Activated gamma-delta T cell treated with anti-CD3 and anti-CD28 coated beads, Interleukin-2, amount 50 U/mL, for 16 hours (primary cell): ENCODE results near the gene TP63.
"Not testable (repeated sequence)": the region's sequence is repeated elsewhere in the genome, so short reads cannot be mapped to it uniquely, and the experiment has no call there.

ENCODE experiments used
- DNase-seq: peaks from one replicate; pipeline ENCODE4 v3.0.0-alpha.2; 2020; ENCODE audit warnings: low read depth

TP63 gene

GRCh38 chr3:189727158-189727557 lies 96.0 kb downstream of the TP63 start:
- no peak for DNase-seq

- DNase-seq: no peak
Observed at GRCh38 chr3:189727898-189728297, 96.7 kb downstream of the TP63 start.

- no peak for DNase-seq
Observed at GRCh38 chr3:189728915-189729314, 97.7 kb downstream of the TP63 start.

- DNase-seq: no peak
Observed at GRCh38 chr3:189734061-189734460, 102.9 kb downstream of the TP63 start.

- DNase-seq: no peak
Observed at GRCh38 chr3:189735913-189736312, 104.7 kb downstream of the TP63 start.

- no peak for DNase-seq
Observed at GRCh38 chr3:189737071-189737470, 105.9 kb downstream of the TP63 start.

- DNase-seq: no peak
Observed at GRCh38 chr3:189737619-189738018, 106.4 kb downstream of the TP63 start.

GRCh38 chr3:189739378-189739777 lies 108.2 kb downstream of the TP63 start:
- DNase-seq: no peak

GRCh38 chr3:189740156-189740555 lies 109.0 kb downstream of the TP63 start:
- DNase-seq: no peak

- no peak for DNase-seq
Observed at GRCh38 chr3:189744235-189744634, 113.0 kb downstream of the TP63 start.

- no peak for DNase-seq
Observed at GRCh38 chr3:189745622-189746021, 114.4 kb downstream of the TP63 start.

- no peak for DNase-seq
Observed at GRCh38 chr3:189748046-189748445, 116.9 kb downstream of the TP63 start.

- DNase-seq: not testable (repeated sequence)
Observed at GRCh38 chr3:189750972-189751371, 119.8 kb downstream of the TP63 start.

- DNase-seq: no peak
Observed at GRCh38 chr3:189754356-189754755, 123.2 kb downstream of the TP63 start.

- no peak for DNase-seq
Observed at GRCh38 chr3:189756582-189757078, 125.4 kb downstream of the TP63 start.

- DNase-seq: no peak
Observed at GRCh38 chr3:189758186-189758585, 127.0 kb downstream of the TP63 start.

- no peak for DNase-seq
Observed at GRCh38 chr3:189766416-189766815, 135.2 kb downstream of the TP63 start.

GRCh38 chr3:189771842-189772450 lies 140.8 kb downstream of the TP63 start:
- DNase-seq: no peak

- DNase-seq: no peak
Observed at GRCh38 chr3:189772584-189772983, 141.4 kb downstream of the TP63 start.

GRCh38 chr3:189773056-189773455 lies 141.9 kb downstream of the TP63 start:
- no peak for DNase-seq

- no peak for DNase-seq
Observed at GRCh38 chr3:189776149-189776824, 145.1 kb downstream of the TP63 start.

- DNase-seq: no peak
Observed at GRCh38 chr3:189778340-189778950, 147.3 kb downstream of the TP63 start.

GRCh38 chr3:189779166-189779565 lies 148.0 kb downstream of the TP63 start:
- no peak for DNase-seq
